RKO (cell line): Measurements from ENCODE around the gene FBXW5.

Source experiments
- DNase-seq: peaks from one replicate; pipeline ENCODE4 v3.0.0-alpha.2; 2016; ENCODE audit warnings: low spot score

FBXW5 gene

GRCh38 chr9:136907011-136907914 is 37.3 kb downstream of the FBXW5 start:
- DNase-seq: no peak

- DNase-seq: no peak
These were observed 38.3 kb downstream of the FBXW5 start for GRCh38 chr9:136906266-136906665.

- DNase-seq: no peak
These were observed 41.4 kb downstream of the FBXW5 start for GRCh38 chr9:136903041-136903554.

- no peak for DNase-seq
These were observed 42.2 kb downstream of the FBXW5 start for GRCh38 chr9:136902259-136902821.

- peak; percentile 54 for DNase-seq
These were observed 42.9 kb downstream of the FBXW5 start for GRCh38 chr9:136901516-136902258.

GRCh38 chr9:136900988-136901515 is 43.5 kb downstream of the FBXW5 start:
- DNase-seq: no peak

GRCh38 chr9:136900556-136900955 is 44.0 kb downstream of the FBXW5 start:
- DNase-seq: no peak

GRCh38 chr9:136899196-136899595 is 45.3 kb downstream of the FBXW5 start:
- no peak for DNase-seq

- no peak for DNase-seq
These were observed 45.9 kb downstream of the FBXW5 start for GRCh38 chr9:136898483-136899100.

- DNase-seq: no peak
These were observed 48.5 kb downstream of the FBXW5 start for GRCh38 chr9:136896027-136896426.

- no peak for DNase-seq
These were observed 53.9 kb downstream of the FBXW5 start for GRCh38 chr9:136890661-136891060.
